B cell (primary cell): ENCODE results near the gene CEND1. TPM values are rescaled to one million over a fixed set of nuclear protein-coding genes. Genes with fewer than 3 reads are reported as not detected.
A peak's percentile ranks its signal among the peaks of the same experiment; 100 is the strongest.

Experiments
- ATAC-seq: fragments of 200-7000 bp; cut with Tn5 transposase; one replicate; pipeline ENCODE4 v1.10.0; 2021; ENCODE audit warnings: low read depth, mild to moderate bottlenecking, moderate number of reproducible peaks, moderate library complexity
- CTCF ChIA-PET: fragments of 350-600 bp; sonication (Branson Sonifier 250); formaldehyde crosslinking; loops from one replicate; lab custom pipeline; 2021; ENCODE audit warnings: antibody characterized with exemption, inconsistent platforms; lab: Charles Lee
- POLR2A ChIA-PET: fragments of 350-600 bp; sonication (Branson Sonifier 250); formaldehyde crosslinking; loops from one replicate; lab custom pipeline; 2021; ENCODE audit warnings: antibody characterized with exemption; lab: Charles Lee
- DNase-seq: peaks from one replicate; pipeline ENCODE4 v3.0.0; 2013
- H2AFZ ChIP-seq: 2 replicates; pipeline ENCODE4 v1.6.1; 2012; ENCODE audit warnings: mild to moderate bottlenecking, low read depth, low read length; ENCODE audit not compliant: insufficient read depth, poor library complexity, severe bottlenecking
- H3K27ac ChIP-seq, 2 donors: 1 replicate in 1 of 2; 2 replicates in 1 of 2; pipeline ENCODE4 v1.5.1; 2012 to 2013; ENCODE audit warnings: low read length in 2 of 2, mild to moderate bottlenecking in 2 of 2, moderate library complexity in 1 of 2
- H3K27me3 ChIP-seq, 4 experiments: fragments of 200-600 bp in 1 of 4; sonication (generic) in 1 of 4; replicated peaks in 1 of 4; 1 replicate in 2 of 4; 2 replicates in 2 of 4; pipeline versions ENCODE4 v1.6.1 to v1.7.0; 2013 to 2016; ENCODE audit warnings: low read length in 3 of 4, mild to moderate bottlenecking in 2 of 4, mixed read lengths in 1 of 4, moderate library complexity in 1 of 4; ENCODE audit not compliant: insufficient read depth in 4 of 4, control insufficient read depth in 3 of 4; ENCODE audit errors: control extremely low read depth in 1 of 4
- H3K36me3 ChIP-seq, 2 experiments: replicated peaks in 1 of 2; 1 replicate in 1 of 2; 2 replicates in 1 of 2; pipeline versions ENCODE4 v1.6.1 to v1.7.1; 2013; ENCODE audit warnings: low read length in 1 of 2; ENCODE audit not compliant: insufficient read depth in 2 of 2, control insufficient read depth in 1 of 2; ENCODE audit errors: control extremely low read depth in 1 of 2, extremely low read depth in 1 of 2
- H3K4me1 ChIP-seq, 2 donors: fragments of 200-600 bp in 1 of 2; sonication (generic) in 1 of 2; 1 replicate in 1 of 2; 2 replicates in 1 of 2; pipeline versions ENCODE4 v1.5.1 to v1.6.1; 2013 to 2017; ENCODE audit warnings: low read length in 2 of 2; ENCODE audit not compliant: control insufficient read depth in 2 of 2, insufficient read depth in 2 of 2
- H3K4me2 ChIP-seq: replicated peaks from 2 replicates; pipeline ENCODE3; 2012; ENCODE audit warnings: mild to moderate bottlenecking, low read depth, low read length; ENCODE audit not compliant: poor library complexity, severe bottlenecking
- H3K4me3 ChIP-seq, 5 experiments: fragments of 200-600 bp in 1 of 5; sonication (generic) in 1 of 5; 1 replicate in 3 of 5; 2 replicates in 2 of 5; pipeline versions ENCODE4 v1.5.1 to v1.7.0; 2011 to 2016; ENCODE audit warnings: low read length in 4 of 5, mild to moderate bottlenecking in 4 of 5, low read depth in 2 of 5, control low read depth in 1 of 5, moderate library complexity in 1 of 5; ENCODE audit not compliant: insufficient read depth in 1 of 5; ENCODE audit errors: control extremely low read depth in 1 of 5, extremely low read depth in 1 of 5
- H3K79me2 ChIP-seq: fragments of 200-600 bp; sonication (generic); one replicate; pipeline ENCODE4 v1.6.0; 2016; ENCODE audit warnings: low read length; ENCODE audit not compliant: control insufficient read depth, insufficient read depth
- H3K9ac ChIP-seq: fragments of 200-600 bp; sonication (generic); 2 replicates; pipeline ENCODE4 v1.6.1; 2017; ENCODE audit warnings: mild to moderate bottlenecking, low read length, moderate library complexity
- H3K9me3 ChIP-seq, 3 donors: one replicate each; pipeline versions ENCODE4 v1.6.1 to v1.7.1; 2013; ENCODE audit warnings: low read length in 2 of 3; ENCODE audit not compliant: control insufficient read depth in 2 of 3, insufficient read depth in 1 of 3; ENCODE audit errors: control extremely low read depth in 1 of 3
- H4K20me1 ChIP-seq: 2 replicates; pipeline ENCODE4 v1.6.0; 2012; ENCODE audit warnings: mild to moderate bottlenecking, low read length; ENCODE audit not compliant: insufficient read depth, control insufficient read depth, poor library complexity, severe bottlenecking
- H3K27ac Mint-ChIP-seq: one replicate; pipeline ENCODE4 v1.8.0; 2021; ENCODE audit warnings: mixed read lengths
- H3K27me3 Mint-ChIP-seq: one replicate; pipeline ENCODE4 v1.8.0; 2021; ENCODE audit warnings: mixed read lengths
- H3K4me1 Mint-ChIP-seq: one replicate; pipeline ENCODE4 v1.8.0; 2021; ENCODE audit warnings: mixed read lengths
- H3K4me3 Mint-ChIP-seq: one replicate; pipeline ENCODE4 v1.8.0; 2021; ENCODE audit warnings: mixed read lengths
- H3K9me3 Mint-ChIP-seq: one replicate; pipeline ENCODE4 v1.8.0; 2022; ENCODE audit warnings: mixed read lengths; ENCODE audit not compliant: insufficient read depth
- EZH2 ChIP-seq: IDR thresholded peaks from 2 replicates; pipeline ENCODE4 v1.6.1; 2012; ENCODE audit warnings: borderline replicate concordance, low read depth, mild to moderate bottlenecking, moderate library complexity, low read length; ENCODE audit not compliant: insufficient read depth, poor library complexity, severe bottlenecking
- WGBS: methylation state at CpG from one replicate; pipeline ENCODE4 v1.1.5; 2013; ENCODE audit warnings: missing lambda C conversion rate; ENCODE audit not compliant: insufficient coverage; 5-methylcytosine and 5-hydroxymethylcytosine counted together
- intact Hi-C: fragments of 100-400 bp; cut with micrococcal nuclease; formaldehyde crosslinking; loops from one replicate; pipeline ENCODE4 v1.10.0; 2022
- polyA plus RNA-seq: library from polyadenylated mRNA; depleted of rRNA; stranded (reverse); fragments of >200 nt; gene quantifications from 2 replicates; pipeline ENCODE4 v1.2.3, GENCODE V29; 2012
- total RNA-seq, 2 donors: library from RNA; stranded (reverse); fragments of 120-200 nt in 1 of 2; gene quantifications; 1 replicate in 1 of 2; 2 replicates in 1 of 2; pipeline versions ENCODE4 v1.2.3 to v1.2.4, GENCODE V29; 2013 to 2022
- TF ChIP-seq, protein P1 (sequence below): fragments of 200-600 bp; IDR thresholded peaks from one replicate; pipeline ENCODE4 v1.8.0; 2022; ENCODE audit warnings: antibody characterized with exemption, mild to moderate bottlenecking

CEND1 gene
- total and polyA plus RNA-seq, 2 donors (not counting 1 experiment from before 2014, with no cell fraction given), result 0.13 to 0.39 TPM

DNA sequence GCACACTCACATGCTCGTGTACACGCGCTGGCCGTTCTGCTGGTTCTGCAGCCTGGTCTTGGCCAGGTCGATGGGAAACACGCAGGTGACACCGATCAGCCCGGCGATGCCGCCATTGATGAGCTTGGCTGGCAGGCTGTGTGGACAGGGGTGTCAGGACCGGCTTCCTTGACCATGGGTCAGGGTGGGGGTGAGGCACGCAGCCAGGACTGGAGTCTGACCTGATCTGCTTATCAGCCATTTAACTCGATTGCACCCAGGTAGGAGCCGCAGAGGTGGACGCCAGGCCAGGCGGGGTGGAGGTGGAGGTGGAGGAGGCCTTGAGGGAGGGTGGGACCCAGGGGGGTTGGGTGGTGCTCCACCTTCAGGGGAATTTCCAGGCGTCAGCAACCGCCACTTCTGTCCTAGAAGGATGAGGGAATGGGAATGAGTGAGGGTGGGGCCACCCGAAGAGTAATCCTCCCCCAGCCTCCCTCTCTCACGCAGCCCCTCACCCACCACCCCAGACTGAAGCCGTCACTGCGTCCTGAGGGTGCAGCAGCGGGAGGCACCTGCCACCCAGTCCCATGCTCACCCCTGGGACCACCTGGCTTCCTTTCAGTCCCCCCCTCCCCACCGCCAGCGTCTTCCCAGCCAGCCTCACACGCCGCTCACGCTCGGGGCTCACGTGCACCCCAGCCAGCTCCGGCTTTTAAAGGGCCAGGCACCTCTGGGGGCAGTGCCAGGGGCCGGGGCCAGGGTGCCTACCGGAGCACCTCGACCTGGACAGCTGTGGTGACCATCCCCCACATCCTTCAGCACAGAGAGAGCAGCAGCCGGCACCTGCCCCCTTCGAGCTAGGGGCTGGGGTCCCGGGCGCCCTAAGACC lies 5.1 kb upstream of the CEND1 start:
- H4K20me1 ChIP-seq, result peaks cover 64% of the 10 kb centered on the region
- H3K4me1 Mint-ChIP-seq, result peaks cover 20% of the 10 kb centered on the region
- H3K27me3 ChIP-seq, result peaks cover 0 to 6% (median 0%) of the 10 kb centered on the region in 4 experiments
- ATAC-seq, result no peak
- 67% methylated on average over 31 of the region's 38 CpGs for WGBS
- no peak overlapping the region for H3K27ac ChIP-seq
- peak overlapping the region in 3 of 5 experiments; percentile 91 to 95 (median 94) for H3K4me3 ChIP-seq
- H3K79me2 ChIP-seq, result peaks cover 44% of the 10 kb centered on the region
- CTCF ChIA-PET, result interaction anchor here (1.3 to 1.6 kb wide), 2 partner anchors 11 to 24 kb away, joined by 4 read pairs; partner anchors contain the start of gene PNPLA2
- peak overlapping the region; percentile 89 for H3K9ac ChIP-seq
- peak overlapping the region; percentile 67 for H3K4me3 Mint-ChIP-seq
- H3K36me3 ChIP-seq, result peaks cover 0 to 11% of the 10 kb centered on the region in 2 experiments
- intact Hi-C loops, result loop anchor here (5.0 to 10.0 kb wide), 4 partner anchors 68 to 588 kb away; partner anchors contain the start of genes BET1L, HRAS, LRRC56 and PTDSS2
- no peak overlapping the region for H2AFZ ChIP-seq
- H3K4me1 ChIP-seq, result peaks cover 17 to 35% of the 10 kb centered on the region in 2 donors
- no peak for TF ChIP-seq EZH2
- TF ChIP-seq, protein P1, sequence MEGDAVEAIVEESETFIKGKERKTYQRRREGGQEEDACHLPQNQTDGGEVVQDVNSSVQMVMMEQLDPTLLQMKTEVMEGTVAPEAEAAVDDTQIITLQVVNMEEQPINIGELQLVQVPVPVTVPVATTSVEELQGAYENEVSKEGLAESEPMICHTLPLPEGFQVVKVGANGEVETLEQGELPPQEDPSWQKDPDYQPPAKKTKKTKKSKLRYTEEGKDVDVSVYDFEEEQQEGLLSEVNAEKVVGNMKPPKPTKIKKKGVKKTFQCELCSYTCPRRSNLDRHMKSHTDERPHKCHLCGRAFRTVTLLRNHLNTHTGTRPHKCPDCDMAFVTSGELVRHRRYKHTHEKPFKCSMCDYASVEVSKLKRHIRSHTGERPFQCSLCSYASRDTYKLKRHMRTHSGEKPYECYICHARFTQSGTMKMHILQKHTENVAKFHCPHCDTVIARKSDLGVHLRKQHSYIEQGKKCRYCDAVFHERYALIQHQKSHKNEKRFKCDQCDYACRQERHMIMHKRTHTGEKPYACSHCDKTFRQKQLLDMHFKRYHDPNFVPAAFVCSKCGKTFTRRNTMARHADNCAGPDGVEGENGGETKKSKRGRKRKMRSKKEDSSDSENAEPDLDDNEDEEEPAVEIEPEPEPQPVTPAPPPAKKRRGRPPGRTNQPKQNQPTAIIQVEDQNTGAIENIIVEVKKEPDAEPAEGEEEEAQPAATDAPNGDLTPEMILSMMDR, result no peak
- no peak for DNase-seq
- H3K27ac Mint-ChIP-seq, result peak overlapping the region; percentile 59
- POLR2A ChIA-PET, result interaction anchor here (0.6 to 1.5 kb wide), 5 partner anchors 25 to 426 kb away, joined by 3 to 11 read pairs (median 4); partner anchors contain the start of gene CD151
- peaks cover 0 to 2% (median 0%) of the 10 kb centered on the region in 3 donors for H3K9me3 ChIP-seq
- no peaks in the 10 kb centered on the region for H3K27me3 Mint-ChIP-seq
- no peaks in the 10 kb centered on the region for H3K9me3 Mint-ChIP-seq
- H3K4me2 ChIP-seq, result peak overlapping the region; percentile 99
